Measurements from ENCODE around the gene P2RX3.
"Not testable (repeated sequence)": the region's sequence is repeated elsewhere in the genome, so short reads cannot be mapped to it uniquely, and the experiment has no call there.

P2RX3 gene

DNA sequence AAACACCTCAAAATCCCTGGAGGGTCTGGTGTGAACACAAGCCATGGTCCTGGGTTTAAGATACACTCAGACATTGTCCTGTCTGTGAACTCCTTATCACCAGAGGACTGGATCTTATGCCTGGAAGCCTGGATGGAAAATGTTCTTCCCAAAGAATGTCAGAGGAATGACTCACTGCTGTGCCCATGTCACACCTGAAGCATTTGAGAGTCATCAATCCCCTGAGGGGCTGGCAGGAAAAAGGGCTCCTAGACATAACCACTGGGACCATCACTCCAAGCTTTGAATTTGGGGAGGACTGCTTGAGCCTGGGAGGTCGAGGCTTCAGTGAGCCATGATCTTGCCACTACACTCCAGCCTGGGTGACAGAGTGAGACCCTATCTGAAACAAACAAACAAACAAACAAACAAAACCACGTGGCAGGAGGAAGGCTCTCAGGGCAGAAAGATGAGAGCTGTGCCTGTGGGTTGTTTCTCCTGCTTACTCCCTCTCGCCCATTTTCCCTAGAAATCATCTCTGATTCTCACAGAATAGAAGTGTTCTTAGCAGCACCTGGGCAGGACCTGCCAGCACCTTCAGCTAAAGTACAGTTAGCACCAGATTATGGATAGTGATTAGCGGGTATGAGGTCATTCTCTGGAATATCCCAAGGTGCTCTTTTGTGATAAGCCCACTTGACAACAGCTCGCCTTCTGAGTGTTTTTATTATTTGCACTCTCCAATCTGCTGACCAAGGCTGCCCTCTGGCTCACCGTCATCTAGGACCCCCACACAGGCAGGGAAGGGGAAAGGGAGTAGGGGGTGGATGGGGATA, 64.2 kb downstream of the P2RX3 start:
- TF ChIP-seq, protein P1, sequence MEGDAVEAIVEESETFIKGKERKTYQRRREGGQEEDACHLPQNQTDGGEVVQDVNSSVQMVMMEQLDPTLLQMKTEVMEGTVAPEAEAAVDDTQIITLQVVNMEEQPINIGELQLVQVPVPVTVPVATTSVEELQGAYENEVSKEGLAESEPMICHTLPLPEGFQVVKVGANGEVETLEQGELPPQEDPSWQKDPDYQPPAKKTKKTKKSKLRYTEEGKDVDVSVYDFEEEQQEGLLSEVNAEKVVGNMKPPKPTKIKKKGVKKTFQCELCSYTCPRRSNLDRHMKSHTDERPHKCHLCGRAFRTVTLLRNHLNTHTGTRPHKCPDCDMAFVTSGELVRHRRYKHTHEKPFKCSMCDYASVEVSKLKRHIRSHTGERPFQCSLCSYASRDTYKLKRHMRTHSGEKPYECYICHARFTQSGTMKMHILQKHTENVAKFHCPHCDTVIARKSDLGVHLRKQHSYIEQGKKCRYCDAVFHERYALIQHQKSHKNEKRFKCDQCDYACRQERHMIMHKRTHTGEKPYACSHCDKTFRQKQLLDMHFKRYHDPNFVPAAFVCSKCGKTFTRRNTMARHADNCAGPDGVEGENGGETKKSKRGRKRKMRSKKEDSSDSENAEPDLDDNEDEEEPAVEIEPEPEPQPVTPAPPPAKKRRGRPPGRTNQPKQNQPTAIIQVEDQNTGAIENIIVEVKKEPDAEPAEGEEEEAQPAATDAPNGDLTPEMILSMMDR (conservative IDR thresholded peaks at IDR 0.05), result no peak

DNA sequence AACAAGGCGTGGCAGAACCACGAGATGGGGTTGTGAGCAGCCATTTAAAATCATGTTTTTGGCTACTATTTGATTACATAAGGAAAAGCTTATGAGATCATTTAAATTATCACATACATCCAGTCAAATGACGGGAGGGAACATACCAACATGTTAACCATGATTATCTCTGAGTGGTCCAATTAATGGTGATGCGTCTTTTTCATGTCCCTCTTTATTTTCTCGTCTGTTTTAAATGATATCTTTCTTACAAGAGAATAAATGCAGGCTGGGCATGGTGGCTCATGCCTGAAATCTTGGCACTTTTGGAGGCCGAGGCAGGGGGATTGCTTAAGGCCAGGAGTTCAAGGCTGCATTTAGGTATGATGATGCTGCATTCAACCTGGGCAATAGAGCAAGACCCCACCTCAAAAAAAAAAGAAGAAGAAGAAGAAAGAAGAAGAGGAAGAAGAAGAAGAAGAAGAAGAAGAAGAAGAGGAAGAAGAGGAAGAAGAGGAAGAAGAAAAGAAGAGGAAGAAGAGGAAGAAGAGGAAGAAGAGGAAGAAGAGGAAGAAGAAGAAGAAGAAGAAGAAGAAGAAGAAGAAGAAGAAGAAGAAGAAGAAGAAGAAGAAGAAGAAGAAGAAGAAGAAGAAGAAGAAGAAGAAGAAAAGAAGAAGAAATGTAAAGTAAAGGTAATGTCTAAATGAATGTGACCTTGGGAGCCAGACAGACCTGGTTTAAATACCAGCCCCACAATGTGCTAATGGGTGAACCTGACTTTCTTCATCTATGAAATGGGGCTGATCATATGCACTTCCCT, 65.0 kb downstream of the P2RX3 start:
- not testable (repeated sequence) for H3K27ac ChIP-seq

More for the DNA sequence above, 64.2 kb downstream of the P2RX3 start:
- H3K27ac ChIP-seq, result no peak overlapping the region

DNA sequence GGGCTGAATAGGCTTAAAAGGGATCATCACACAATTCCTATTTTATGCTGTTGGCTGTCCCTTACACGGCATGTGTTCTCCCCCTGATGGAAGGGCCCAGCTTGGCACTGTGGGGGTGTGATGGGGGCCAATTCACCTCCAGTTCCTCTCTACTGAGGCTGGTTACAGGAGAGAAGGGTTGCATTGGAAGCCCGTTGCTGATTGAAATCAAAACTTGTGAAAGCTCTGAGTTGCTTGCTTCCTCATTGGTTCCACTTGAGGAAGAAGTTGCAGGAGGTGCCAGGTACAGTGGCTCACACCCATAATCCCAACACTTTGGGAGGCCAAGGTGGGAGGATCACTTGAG, 65.6 kb downstream of the P2RX3 start:
- TF ChIP-seq, protein P1 (conservative IDR thresholded peaks at IDR 0.05), result no peak
- H3K27ac ChIP-seq, result no peak overlapping the region

DNA sequence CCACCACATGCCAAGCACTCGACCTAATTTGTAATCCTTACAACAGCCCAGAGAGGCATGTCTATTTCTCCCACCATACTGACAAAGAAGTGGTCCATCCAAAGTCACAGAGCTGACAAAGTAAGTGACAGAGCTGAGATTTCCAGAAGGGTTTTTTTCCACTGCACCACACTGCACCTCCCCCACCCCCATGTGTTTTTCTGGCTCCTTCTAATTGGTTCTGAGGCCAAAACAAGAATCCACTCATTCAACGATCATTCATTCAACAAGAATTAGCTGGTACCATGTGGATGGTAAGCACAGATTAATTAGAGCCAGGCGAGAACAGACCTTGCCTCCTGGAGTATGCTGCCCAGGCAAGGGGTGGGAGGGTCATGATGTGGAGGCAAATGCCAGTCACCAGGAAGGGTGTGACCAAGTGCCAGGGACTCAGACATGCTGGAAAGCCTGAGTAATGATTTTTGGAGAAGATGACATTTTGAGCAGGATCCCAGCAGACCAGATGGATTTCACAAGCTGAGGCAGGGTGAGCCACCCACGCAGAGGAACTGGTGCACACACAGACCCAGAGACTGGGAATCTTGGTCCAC, 67.2 kb downstream of the P2RX3 start:
- H3K27ac ChIP-seq, result no peak overlapping the region
- TF ChIP-seq, protein P1 (conservative IDR thresholded peaks at IDR 0.05), result no peak

DNA sequence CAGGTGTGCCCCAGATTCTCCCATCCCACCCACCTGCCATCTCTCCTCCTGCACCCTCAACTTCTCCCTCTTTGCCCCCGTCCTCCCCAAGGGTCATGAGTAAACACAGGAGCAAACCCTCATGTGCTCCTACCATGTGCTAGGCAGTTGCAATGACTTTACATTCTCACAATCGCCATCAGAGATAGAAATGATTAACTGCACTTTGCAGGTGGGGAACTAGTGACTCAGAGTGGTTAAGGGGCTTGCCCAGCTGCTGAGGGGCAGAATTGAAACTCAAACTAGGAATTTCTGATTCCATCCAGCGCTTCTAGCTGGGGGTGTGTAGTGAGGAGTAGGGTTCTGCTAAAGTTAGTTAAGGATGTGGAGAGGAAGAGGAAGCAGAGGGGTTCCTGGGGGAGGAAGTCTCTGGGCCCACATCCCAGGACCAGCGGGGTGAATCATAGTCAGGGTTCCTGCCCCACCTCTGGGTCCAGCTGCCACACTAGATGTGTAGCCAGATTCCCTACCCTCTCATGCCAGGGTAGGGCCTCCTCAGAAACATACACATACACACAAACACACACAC, 68.3 kb downstream of the P2RX3 start:
- TF ChIP-seq, protein P1 (conservative IDR thresholded peaks at IDR 0.05), result no peak
- H3K27ac ChIP-seq, result no peak overlapping the region

DNA sequence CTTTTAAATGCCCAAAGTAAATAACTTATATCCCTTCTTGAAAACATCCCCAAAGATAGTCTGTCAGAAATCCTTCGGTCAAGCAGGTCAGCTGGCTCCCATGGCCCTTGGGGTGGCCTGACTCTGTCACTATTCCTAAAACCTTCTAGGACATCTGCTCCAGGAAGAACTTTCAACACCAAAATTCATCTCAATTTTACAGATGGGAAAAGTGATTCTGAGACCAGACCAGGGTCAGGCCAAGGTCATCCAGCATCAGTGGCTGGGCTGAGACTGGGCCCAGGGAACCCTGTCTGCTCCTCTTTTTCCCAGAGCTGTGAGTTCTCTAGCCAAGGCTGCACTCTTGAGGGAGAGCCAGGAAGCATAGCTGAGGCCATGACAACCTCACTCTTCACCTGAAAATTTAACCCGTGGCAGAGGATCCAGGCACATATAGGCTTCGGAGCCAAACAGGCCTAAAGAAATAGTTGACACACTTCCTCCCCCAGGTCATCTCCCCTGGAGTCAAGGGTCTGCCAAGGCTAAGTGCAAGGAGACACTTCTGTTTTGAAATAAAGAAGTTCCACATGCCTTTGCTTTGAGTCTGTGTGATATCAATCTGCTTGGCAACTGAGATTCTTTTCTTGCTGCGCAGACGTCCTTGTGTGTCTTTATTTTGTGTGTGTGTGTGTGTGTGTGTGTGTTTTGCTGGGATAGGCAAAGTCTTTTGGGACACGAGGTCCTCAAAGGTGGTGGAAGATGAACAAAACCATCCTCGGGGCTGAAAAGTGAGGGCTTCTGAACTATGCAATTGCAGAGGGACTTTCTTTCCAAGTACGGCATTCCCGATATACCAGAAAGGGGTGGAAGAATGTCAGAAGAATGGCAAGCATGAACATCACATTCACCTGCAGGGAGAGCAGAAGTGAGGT, 69.1 kb downstream of the P2RX3 start:
- TF ChIP-seq, protein P1 (conservative IDR thresholded peaks at IDR 0.05), result no peak
- no peak overlapping the region for H3K27ac ChIP-seq

DNA sequence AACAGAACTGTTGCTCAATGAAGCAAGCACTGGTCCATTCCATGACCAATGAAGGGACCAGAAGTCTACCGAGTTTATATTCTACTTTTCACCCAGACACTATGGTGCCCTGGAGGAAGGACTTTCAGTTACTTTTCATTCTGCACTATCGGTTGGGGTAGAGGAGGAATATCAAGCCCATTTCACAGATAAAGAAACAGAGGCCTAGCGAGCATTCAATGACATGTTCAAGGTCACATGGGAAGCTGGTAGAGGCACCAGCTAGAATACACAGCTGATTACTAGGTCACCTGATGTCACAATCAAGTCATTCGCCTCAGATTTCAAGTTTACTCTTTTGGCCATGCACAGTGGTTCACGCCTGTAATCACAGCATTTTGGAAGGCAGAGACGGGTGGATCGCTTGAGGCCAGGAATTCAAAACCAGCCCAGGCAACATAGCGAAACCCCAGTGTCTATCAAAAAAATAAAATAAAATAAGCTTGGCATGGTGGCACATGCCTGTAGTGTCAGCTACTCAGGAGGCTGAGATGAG, 69.9 kb downstream of the P2RX3 start:
- no peak overlapping the region for H3K27ac ChIP-seq
- TF ChIP-seq, protein P1 (conservative IDR thresholded peaks at IDR 0.05), result no peak

All from VCaP (cell line).